SK-N-MC (cell line): ENCODE measurements around the gene TMPRSS11D.

Experiments
- EZH2 ChIP-seq: fragments of 200-600 bp; sonication (generic); IDR thresholded peaks from one replicate; pipeline ENCODE4 v1.6.1; 2017; ENCODE audit warnings: antibody characterized with exemption
- FOXP2 ChIP-seq: optimal IDR thresholded peaks from 2 replicates; pipeline ENCODE3; 2011; ENCODE audit warnings: mild to moderate bottlenecking, moderate library complexity; ENCODE audit not compliant: insufficient read depth; ENCODE audit errors: extremely low read length, control extremely low read depth
- POLR2AphosphoS5 ChIP-seq: IDR thresholded peaks from 2 replicates; pipeline ENCODE4 v1.6.1; 2012; ENCODE audit warnings: mild to moderate bottlenecking, low read depth, low read length, borderline replicate concordance

DNA sequence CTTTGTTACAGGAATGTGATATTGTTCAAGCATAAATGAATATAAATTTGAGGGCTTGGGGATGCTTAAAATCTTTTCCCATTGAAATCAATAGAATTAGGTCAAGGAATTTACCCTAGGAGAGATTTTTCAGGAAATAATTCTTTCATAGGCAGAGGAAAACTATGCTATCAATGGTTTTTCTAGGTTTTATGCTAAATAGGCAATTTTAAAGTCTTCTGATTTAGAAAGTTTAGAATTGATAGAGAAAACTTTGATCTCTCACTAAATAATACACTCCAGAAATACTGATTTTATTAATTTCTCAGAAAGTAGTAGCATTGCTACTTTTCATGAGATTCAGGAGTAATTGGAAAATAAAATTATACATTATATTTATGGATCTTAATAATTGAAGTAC, 93.1 kb downstream of the TMPRSS11D start:
- no peak for TF ChIP-seq POLR2AphosphoS5
- TF ChIP-seq EZH2 = no peak
- TF ChIP-seq FOXP2 = no peak
